ENCODE measurements around the gene GIGYF1.
"Not testable (repeated sequence)": the region's sequence is repeated elsewhere in the genome, so short reads cannot be mapped to it uniquely, and the experiment has no call there.

The GIGYF1 gene

DNA sequence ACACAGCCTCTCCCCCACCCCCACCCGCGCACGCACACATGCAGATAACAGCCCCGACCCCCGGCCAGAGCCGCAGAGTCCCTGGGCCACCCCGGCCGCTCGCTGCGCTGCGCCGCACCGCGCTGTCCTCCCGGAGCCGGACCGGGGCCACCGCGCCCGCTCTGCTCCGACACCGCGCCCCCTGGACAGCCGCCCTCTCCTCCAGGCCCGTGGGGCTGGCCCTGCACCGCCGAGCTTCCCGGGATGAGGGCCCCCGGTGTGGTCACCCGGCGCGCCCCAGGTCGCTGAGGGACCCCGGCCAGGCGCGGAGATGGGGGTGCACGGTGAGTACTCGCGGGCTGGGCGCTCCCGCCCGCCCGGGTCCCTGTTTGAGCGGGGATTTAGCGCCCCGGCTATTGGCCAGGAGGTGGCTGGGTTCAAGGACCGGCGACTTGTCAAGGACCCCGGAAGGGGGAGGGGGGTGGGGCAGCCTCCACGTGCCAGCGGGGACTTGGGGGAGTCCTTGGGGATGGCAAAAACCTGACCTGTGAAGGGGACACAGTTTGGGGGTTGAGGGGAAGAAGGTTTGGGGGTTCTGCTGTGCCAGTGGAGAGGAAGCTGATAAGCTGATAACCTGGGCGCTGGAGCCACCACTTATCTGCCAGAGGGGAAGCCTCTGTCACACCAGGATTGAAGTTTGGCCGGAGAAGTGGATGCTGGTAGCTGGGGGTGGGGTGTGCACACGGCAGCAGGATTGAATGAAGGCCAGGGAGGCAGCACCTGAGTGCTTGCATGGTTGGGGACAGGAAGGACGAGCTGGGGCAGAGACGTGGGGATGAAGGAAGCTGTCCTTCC lies 26.8 kb upstream of the GIGYF1 start:
- no peak for ATAC-seq (replicated peaks)
- no peak overlapping the region for H3K4me3 Mint-ChIP-seq

DNA sequence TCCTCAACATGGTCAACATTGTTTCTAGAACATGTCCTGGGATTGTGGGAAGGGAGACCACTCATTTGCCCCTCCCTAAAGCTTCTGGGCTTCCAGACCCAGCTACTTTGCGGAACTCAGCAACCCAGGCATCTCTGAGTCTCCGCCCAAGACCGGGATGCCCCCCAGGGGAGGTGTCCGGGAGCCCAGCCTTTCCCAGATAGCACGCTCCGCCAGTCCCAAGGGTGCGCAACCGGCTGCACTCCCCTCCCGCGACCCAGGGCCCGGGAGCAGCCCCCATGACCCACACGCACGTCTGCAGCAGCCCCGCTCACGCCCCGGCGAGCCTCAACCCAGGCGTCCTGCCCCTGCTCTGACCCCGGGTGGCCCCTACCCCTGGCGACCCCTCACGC lies 26.2 kb upstream of the GIGYF1 start, which contains the start of gene EPO:
Gene EPO (plus strand): TSS at position 190 of the 392 bp plus-strand sequence. CDS start 513 bp downstream, outside the sequence.
- H3K4me1 Mint-ChIP-seq (ENCODE audit: low read depth in 2 of 2) = peaks cover 0 to 3% of the 10 kb centered on the region in 2 donors
- no peak within 1 kb of the TSS for H3K4me3 Mint-ChIP-seq
- ATAC-seq (replicated peaks) (no peak), DNase-seq (no peak)
- peaks cover 56 to 92% of the 10 kb centered on the region in 2 donors for H3K27me3 Mint-ChIP-seq
- peaks cover 0 to 2% of the 10 kb centered on the region in 2 donors for H3K9me3 Mint-ChIP-seq
- H3K27ac Mint-ChIP-seq = no peak within 1 kb of the TSS
- H3K36me3 Mint-ChIP-seq (ENCODE audit: insufficient read depth) = no peaks in the 10 kb centered on the region

More for the DNA sequence above, 26.8 kb upstream of the GIGYF1 start:
- no peaks in the 10 kb centered on the region for H3K36me3 Mint-ChIP-seq (ENCODE audit: insufficient read depth)
- peaks cover 56 to 86% of the 10 kb centered on the region in 2 donors for H3K27me3 Mint-ChIP-seq
- peaks cover 0 to 5% of the 10 kb centered on the region in 2 donors for H3K4me1 Mint-ChIP-seq (ENCODE audit: low read depth in 2 of 2)
- H3K27ac Mint-ChIP-seq = no peak overlapping the region
- no peak for DNase-seq
- H3K9me3 Mint-ChIP-seq = peaks cover 0 to 2% of the 10 kb centered on the region in 2 donors

GRCh38 chr7:100719523-100720278 lies 25.7 kb upstream of the GIGYF1 start:
- DNase-seq (no peak), ATAC-seq (replicated peaks) (no peak)
- no peaks in the 10 kb centered on the region for H3K36me3 Mint-ChIP-seq (ENCODE audit: insufficient read depth)
- H3K4me3 Mint-ChIP-seq = no peak overlapping the region
- no peaks in the 10 kb centered on the region for H3K4me1 Mint-ChIP-seq (ENCODE audit: low read depth in 2 of 2)
- peaks cover 56 to 93% of the 10 kb centered on the region in 2 donors for H3K27me3 Mint-ChIP-seq
- no peak overlapping the region for H3K27ac Mint-ChIP-seq
- peaks cover 0 to 2% of the 10 kb centered on the region in 2 donors for H3K9me3 Mint-ChIP-seq

- H3K4me3 Mint-ChIP-seq; DNase-seq; H3K27ac Mint-ChIP-seq; H3K4me1 Mint-ChIP-seq (ENCODE audit: low read depth in 2 of 2); H3K9me3 Mint-ChIP-seq; H3K36me3 Mint-ChIP-seq (ENCODE audit: insufficient read depth); ATAC-seq (replicated peaks): not testable (repeated sequence)
- H3K27me3 Mint-ChIP-seq = peaks cover 36 to 66% of the 10 kb centered on the region in 2 donors
Measured at GRCh38 chr7:100717073-100717472, 23.0 kb upstream of the GIGYF1 start.

GRCh38 chr7:100714725-100715124 lies 20.7 kb upstream of the GIGYF1 start:
- Mint-ChIP-seq H3K4me1 (ENCODE audit: low read depth in 2 of 2) (no peaks in the 10 kb centered on the region), H3K4me3 (no peak overlapping the region), H3K9me3 (peaks cover 0 to 2% of the 10 kb centered on the region in 2 donors), H3K36me3 (ENCODE audit: insufficient read depth) (no peaks in the 10 kb centered on the region), H3K27ac (no peak overlapping the region), H3K27me3 (peaks cover 18 to 44% of the 10 kb centered on the region in 2 donors)
- no peak for DNase-seq
- no peak for ATAC-seq (replicated peaks)

GRCh38 chr7:100711369-100711768 lies 17.3 kb upstream of the GIGYF1 start:
- Mint-ChIP-seq H3K4me3 (no peak overlapping the region), H3K27ac (no peak overlapping the region), H3K36me3 (ENCODE audit: insufficient read depth) (peaks cover 16% of the 10 kb centered on the region), H3K9me3 (no peaks in the 10 kb centered on the region), H3K4me1 (ENCODE audit: low read depth in 2 of 2) (peaks cover 7 to 10% of the 10 kb centered on the region in 2 donors), H3K27me3 (peaks cover 0 to 10% of the 10 kb centered on the region in 2 donors)
- ATAC-seq (replicated peaks) = no peak
- no peak for DNase-seq

- H3K4me1 Mint-ChIP-seq (ENCODE audit: low read depth in 2 of 2) = peaks cover 11 to 17% of the 10 kb centered on the region in 2 donors
- no peak for ATAC-seq (replicated peaks)
- H3K4me3 Mint-ChIP-seq = no peak overlapping the region
- no peaks in the 10 kb centered on the region for H3K9me3 Mint-ChIP-seq
- H3K27me3 Mint-ChIP-seq = peaks cover 0 to 5% of the 10 kb centered on the region in 2 donors
- DNase-seq = no peak
- peak overlapping the region in 1 of 2 donors; percentile 42 for H3K27ac Mint-ChIP-seq
- peaks cover 21% of the 10 kb centered on the region for H3K36me3 Mint-ChIP-seq (ENCODE audit: insufficient read depth)
Measured at GRCh38 chr7:100710452-100710851, 16.4 kb upstream of the GIGYF1 start.

GRCh38 chr7:100708395-100708794 lies 14.3 kb upstream of the GIGYF1 start:
- peaks cover 21% of the 10 kb centered on the region for H3K36me3 Mint-ChIP-seq (ENCODE audit: insufficient read depth)
- H3K9me3 Mint-ChIP-seq = no peaks in the 10 kb centered on the region
- no peaks in the 10 kb centered on the region for H3K27me3 Mint-ChIP-seq
- ATAC-seq (replicated peaks) = no peak
- no peak for DNase-seq
- H3K27ac Mint-ChIP-seq = no peak overlapping the region
- peaks cover 11 to 17% of the 10 kb centered on the region in 2 donors for H3K4me1 Mint-ChIP-seq (ENCODE audit: low read depth in 2 of 2)
- H3K4me3 Mint-ChIP-seq = peak overlapping the region in 1 of 2 donors; percentile 98

DNA sequence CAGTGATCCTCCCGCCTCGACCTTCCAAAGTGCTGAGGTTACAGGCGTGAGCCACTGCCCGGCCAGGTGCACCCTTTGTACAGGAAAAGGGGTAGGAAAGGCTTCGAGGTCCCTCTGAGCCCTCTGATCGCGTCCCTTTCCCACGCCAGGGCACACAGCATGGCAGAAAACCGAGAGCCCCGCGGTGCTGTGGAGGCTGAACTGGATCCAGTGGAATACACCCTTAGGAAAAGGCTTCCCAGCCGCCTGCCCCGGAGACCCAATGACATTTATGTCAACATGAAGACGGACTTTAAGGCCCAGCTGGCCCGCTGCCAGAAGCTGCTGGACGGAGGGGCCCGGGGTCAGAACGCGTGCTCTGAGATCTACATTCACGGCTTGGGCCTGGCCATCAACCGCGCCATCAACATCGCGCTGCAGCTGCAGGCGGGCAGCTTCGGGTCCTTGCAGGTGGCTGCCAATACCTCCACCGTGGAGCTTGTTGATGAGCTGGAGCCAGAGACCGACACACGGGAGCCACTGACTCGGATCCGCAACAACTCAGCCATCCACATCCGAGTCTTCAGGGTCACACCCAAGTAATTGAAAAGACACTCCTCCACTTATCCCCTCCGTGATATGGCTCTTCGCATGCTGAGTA lies 12.7 kb upstream of the GIGYF1 start:
- H3K4me1 Mint-ChIP-seq (ENCODE audit: low read depth in 2 of 2) = peaks cover 11 to 17% of the 10 kb centered on the region in 2 donors
- H3K36me3 Mint-ChIP-seq (ENCODE audit: insufficient read depth) = peaks cover 21% of the 10 kb centered on the region
- no peak for DNase-seq

DNA sequence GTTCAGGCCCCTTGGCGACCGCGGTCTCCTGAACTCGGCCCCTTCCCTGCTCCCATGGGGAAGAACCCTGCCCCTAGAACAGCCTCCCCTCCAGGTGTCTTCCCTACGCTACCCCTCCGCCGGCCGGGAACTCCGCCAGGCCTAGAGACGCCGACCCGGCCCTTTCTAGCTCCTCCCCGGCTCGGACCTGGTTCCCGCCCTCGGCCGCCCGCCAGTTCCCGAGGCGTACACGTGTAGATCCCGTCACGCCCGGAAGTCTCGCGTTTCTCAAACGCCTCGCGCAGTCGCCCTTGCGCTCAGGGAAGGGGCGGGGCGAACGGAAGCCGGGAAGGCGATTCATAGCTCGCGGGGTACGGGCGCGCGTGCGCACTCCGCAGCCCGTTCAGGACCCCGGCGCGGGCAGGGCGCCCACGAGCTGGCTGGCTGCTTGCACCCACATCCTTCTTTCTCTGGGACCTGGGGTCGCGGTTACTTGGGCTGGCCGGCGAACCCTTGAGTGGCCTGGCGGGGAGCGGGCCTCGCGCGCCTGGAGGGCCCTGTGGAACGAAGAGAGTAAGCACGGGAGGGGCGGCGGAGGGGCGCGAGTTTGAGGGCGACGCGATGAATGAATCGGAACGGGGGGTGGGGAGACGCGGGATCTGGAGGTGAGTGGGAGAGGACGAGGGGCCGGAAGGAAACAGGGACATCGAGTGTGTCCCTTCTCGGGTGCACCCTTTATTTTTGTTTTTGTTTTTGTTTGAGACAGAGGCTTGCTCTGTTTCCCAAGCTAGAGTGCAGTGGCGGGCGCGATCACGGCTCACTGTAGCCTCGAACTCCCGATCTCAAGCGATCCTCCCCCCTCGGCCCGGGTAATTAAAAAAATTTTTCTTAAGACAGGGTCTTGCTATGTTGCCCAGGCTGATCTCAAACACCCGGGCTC lies 12.0 kb upstream of the GIGYF1 start, which contains the start of gene POP7:
Gene POP7 (plus strand): TSS at position 369 of the 919 bp plus-strand sequence. CDS start 710 bp downstream, outside the sequence.
- H3K9me3 Mint-ChIP-seq = no peaks in the 10 kb centered on the region
- ATAC-seq (replicated peaks) = peak; percentile 94
- peaks cover 0 to 5% of the 10 kb centered on the region in 2 donors for H3K27me3 Mint-ChIP-seq

More for the DNA sequence above, 12.7 kb upstream of the GIGYF1 start:
- no peaks in the 10 kb centered on the region for H3K9me3 Mint-ChIP-seq
- H3K27me3 Mint-ChIP-seq = no peaks in the 10 kb centered on the region
- H3K27ac Mint-ChIP-seq = peak overlapping the region; percentile 97 to 98
- H3K4me3 Mint-ChIP-seq = peak overlapping the region; percentile 96 to 98
- no peak for ATAC-seq (replicated peaks)

GRCh38 chr7:100705320-100705752 lies 11.3 kb upstream of the GIGYF1 start:
- no peaks in the 10 kb centered on the region for H3K9me3 Mint-ChIP-seq
- peaks cover 11 to 17% of the 10 kb centered on the region in 2 donors for H3K4me1 Mint-ChIP-seq (ENCODE audit: low read depth in 2 of 2)
- H3K4me3 Mint-ChIP-seq = peak overlapping the region; percentile 96 to 98
- DNase-seq (peak; percentile 73 to 82 (median 76)), ATAC-seq (replicated peaks) (peak; percentile 57)
- peaks cover 0 to 7% of the 10 kb centered on the region in 2 donors for H3K27me3 Mint-ChIP-seq
- H3K36me3 Mint-ChIP-seq (ENCODE audit: insufficient read depth) = peaks cover 21% of the 10 kb centered on the region
- H3K27ac Mint-ChIP-seq = peak overlapping the region; percentile 97 to 98

More for the DNA sequence above, 12.0 kb upstream of the GIGYF1 start, which contains the start of gene POP7:
- peak within 1 kb of the TSS; percentile 96 to 98 for H3K4me3 Mint-ChIP-seq
- peak; percentile 97 to 98 (median 98) for DNase-seq
- H3K27ac Mint-ChIP-seq = peak within 1 kb of the TSS; percentile 97 to 98
- H3K4me1 Mint-ChIP-seq (ENCODE audit: low read depth in 2 of 2) = peaks cover 11 to 17% of the 10 kb centered on the region in 2 donors
- H3K36me3 Mint-ChIP-seq (ENCODE audit: insufficient read depth) = peaks cover 21% of the 10 kb centered on the region

DNA sequence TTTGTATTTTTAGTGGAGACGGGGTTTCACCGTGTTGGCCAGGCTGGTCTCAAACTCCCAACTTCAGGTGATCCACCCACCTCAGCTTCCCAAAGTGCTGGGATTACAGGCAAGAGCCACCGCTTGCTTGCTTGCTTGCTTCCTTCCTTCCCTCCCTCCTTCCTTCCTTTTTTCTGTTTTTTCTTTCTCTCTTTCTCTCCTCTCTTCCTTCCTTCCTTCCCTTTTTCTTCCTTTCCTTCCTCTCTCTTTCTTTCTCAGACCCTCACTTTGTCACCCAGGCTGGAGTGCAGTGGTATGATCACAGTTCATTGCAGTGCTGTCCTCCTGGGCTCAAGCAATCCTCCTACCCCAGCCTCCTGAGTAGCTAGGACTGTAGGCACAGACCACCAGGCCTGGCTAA lies 7.0 kb upstream of the GIGYF1 start:
- not testable (repeated sequence) for H3K36me3 Mint-ChIP-seq (ENCODE audit: insufficient read depth); DNase-seq; H3K4me3 Mint-ChIP-seq; H3K4me1 Mint-ChIP-seq (ENCODE audit: low read depth in 2 of 2); ATAC-seq (replicated peaks); H3K9me3 Mint-ChIP-seq
- Mint-ChIP-seq H3K27me3 (peaks cover 11 to 13% of the 10 kb centered on the region in 2 donors), H3K27ac (peak overlapping the region in 1 of 2 donors; percentile 8)
